Sciatic nerve (tissue), 2 donors: ENCODE data around the gene LDB2. TPM values are rescaled to one million over a fixed set of nuclear protein-coding genes. Genes with fewer than 3 reads are reported as not detected.

Source experiments
- ATAC-seq: fragments of 200-7000 bp; cut with Tn5 transposase; one replicate; pipeline ENCODE4 v1.9.1; 2020; ENCODE audit warnings: mild to moderate bottlenecking, moderate library complexity
- DNase-seq: peaks from one replicate; pipeline ENCODE4 v3.0.0-alpha.2; 2020; ENCODE audit warnings: low spot score
- intact Hi-C: fragments of 100-400 bp; cut with DNase I; formaldehyde crosslinking; loops from one replicate; pipeline ENCODE4 v1.14.2; 2022
- total RNA-seq: library from RNA; stranded (reverse); fragmentation: NEBNext Ultra II Directional; extraction: Animal tissue kit (Norgen Biotek cat#: 25700); gene quantifications from one replicate; pipeline ENCODE4 v1.2.1, GENCODE V29; 2021
- donor health status: DM: no; HTN: no; CAD: no.
- donor health status: DM: no; HTN: no; CAD: no.

The LDB2 gene
- total RNA-seq, 1 donor from 2014 or later, result 104 TPM

GRCh38 chr4:16733509-16733908 lies 164.9 kb downstream of the LDB2 start:
- no peak for DNase-seq
- no peak for ATAC-seq
- intact Hi-C loops, result no loop called here

- DNase-seq, result no peak
- intact Hi-C loops, result no loop called here
- no peak for ATAC-seq
Observed at GRCh38 chr4:16732741-16733140, 165.7 kb downstream of the LDB2 start.

GRCh38 chr4:16731776-16732380 lies 166.6 kb downstream of the LDB2 start:
- DNase-seq (no peak), ATAC-seq (no peak)
- intact Hi-C loops, result no loop called here

GRCh38 chr4:16730522-16731205 lies 167.8 kb downstream of the LDB2 start:
- intact Hi-C loops, result no loop called here
- ATAC-seq, result peak; percentile 36
- no peak for DNase-seq

GRCh38 chr4:16729336-16729735 lies 169.1 kb downstream of the LDB2 start:
- no peak for ATAC-seq
- no peak for DNase-seq
- intact Hi-C loops, result no loop called here

GRCh38 chr4:16728849-16729248 lies 169.6 kb downstream of the LDB2 start:
- ATAC-seq (no peak), DNase-seq (no peak)
- intact Hi-C loops, result no loop called here

- DNase-seq, result no peak
- intact Hi-C loops, result no loop called here
- no peak for ATAC-seq
Observed at GRCh38 chr4:16728111-16728510, 170.3 kb downstream of the LDB2 start.

GRCh38 chr4:16727218-16727617 lies 171.2 kb downstream of the LDB2 start:
- intact Hi-C loops, result no loop called here
- ATAC-seq, result no peak
- no peak for DNase-seq

GRCh38 chr4:16726368-16727050 lies 171.9 kb downstream of the LDB2 start:
- intact Hi-C loops, result no loop called here
- DNase-seq (no peak), ATAC-seq (no peak)

GRCh38 chr4:16725252-16725651 lies 173.2 kb downstream of the LDB2 start:
- intact Hi-C loops, result no loop called here
- no peak for ATAC-seq
- no peak for DNase-seq

- intact Hi-C loops, result no loop called here
- ATAC-seq, result no peak
- DNase-seq, result no peak
Observed at GRCh38 chr4:16722416-16722815, 176.0 kb downstream of the LDB2 start.

GRCh38 chr4:16721613-16722291 lies 176.7 kb downstream of the LDB2 start:
- ATAC-seq (peak; percentile 48), DNase-seq (no peak)
- intact Hi-C loops, result no loop called here

GRCh38 chr4:16720761-16721160 lies 177.7 kb downstream of the LDB2 start:
- intact Hi-C loops, result no loop called here
- ATAC-seq, result no peak

GRCh38 chr4:16717266-16717970 lies 181.0 kb downstream of the LDB2 start:
- intact Hi-C loops, result no loop called here
- no peak for DNase-seq
- ATAC-seq, result no peak

More at GRCh38 chr4:16720761-16721160, 177.7 kb downstream of the LDB2 start:
- no peak for DNase-seq

- intact Hi-C loops, result no loop called here
- DNase-seq, result no peak
- ATAC-seq, result peak; percentile 48
Observed at GRCh38 chr4:16715482-16715881, 183.0 kb downstream of the LDB2 start.

GRCh38 chr4:16714191-16714590 lies 184.3 kb downstream of the LDB2 start:
- intact Hi-C loops, result no loop called here
- no peak for ATAC-seq
- no peak for DNase-seq

GRCh38 chr4:16713696-16714095 lies 184.7 kb downstream of the LDB2 start:
- ATAC-seq (no peak), DNase-seq (no peak)
- intact Hi-C loops, result no loop called here

- intact Hi-C loops, result no loop called here
- ATAC-seq (no peak), DNase-seq (no peak)
Observed at GRCh38 chr4:16713271-16713670, 185.2 kb downstream of the LDB2 start.

- ATAC-seq (no peak), DNase-seq (no peak)
- intact Hi-C loops, result no loop called here
Observed at GRCh38 chr4:16710198-16710597, 188.2 kb downstream of the LDB2 start.
